Activated gamma-delta T cell treated with Interleukin-2 at 50 U/mL for 16 hours (primary cell): ENCODE data around the gene PIGT.

Experiments used
- DNase-seq: peaks from one replicate; pipeline ENCODE4 v3.0.0-alpha.2; 2020

PIGT gene

DNA sequence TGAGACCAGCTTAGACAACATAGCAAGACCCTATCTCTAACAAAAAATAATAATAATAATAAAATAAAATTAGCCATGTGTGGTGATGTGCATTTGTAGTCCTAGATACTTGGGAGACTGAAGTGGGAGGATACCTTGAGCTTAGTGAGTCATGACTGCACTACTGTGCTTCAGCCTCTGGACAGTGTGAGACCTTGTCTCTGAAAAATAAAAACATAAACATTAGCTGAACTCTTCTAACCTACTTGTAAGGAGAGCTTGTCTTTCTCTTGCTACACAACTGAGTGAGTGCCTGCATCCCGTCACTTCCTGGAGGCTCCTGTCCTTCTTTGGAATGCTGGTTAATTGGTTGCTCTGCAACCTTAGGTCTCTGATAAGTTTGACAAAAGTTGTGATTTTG, 13.0 kb upstream of the PIGT start:
- DNase-seq = no peak

DNA sequence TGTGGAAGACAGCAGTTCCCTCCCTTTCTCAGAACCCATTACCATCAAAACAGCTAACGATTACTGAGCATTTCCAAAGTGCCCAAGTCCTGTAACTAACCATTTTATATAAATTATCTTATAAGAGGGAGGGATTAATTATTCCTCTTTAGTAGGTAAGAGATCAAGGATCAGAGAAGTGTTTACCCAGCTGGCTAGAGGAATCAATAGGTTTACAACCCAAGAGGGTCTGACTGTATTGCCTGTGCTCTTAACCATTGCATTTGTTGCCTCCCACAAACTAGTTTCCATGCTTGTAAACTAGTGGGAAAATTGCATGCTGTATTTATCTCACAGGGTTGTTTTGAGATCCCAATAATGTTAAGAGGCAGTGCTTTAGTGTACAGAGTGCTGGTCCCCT, 11.5 kb upstream of the PIGT start:
- no peak for DNase-seq

DNA sequence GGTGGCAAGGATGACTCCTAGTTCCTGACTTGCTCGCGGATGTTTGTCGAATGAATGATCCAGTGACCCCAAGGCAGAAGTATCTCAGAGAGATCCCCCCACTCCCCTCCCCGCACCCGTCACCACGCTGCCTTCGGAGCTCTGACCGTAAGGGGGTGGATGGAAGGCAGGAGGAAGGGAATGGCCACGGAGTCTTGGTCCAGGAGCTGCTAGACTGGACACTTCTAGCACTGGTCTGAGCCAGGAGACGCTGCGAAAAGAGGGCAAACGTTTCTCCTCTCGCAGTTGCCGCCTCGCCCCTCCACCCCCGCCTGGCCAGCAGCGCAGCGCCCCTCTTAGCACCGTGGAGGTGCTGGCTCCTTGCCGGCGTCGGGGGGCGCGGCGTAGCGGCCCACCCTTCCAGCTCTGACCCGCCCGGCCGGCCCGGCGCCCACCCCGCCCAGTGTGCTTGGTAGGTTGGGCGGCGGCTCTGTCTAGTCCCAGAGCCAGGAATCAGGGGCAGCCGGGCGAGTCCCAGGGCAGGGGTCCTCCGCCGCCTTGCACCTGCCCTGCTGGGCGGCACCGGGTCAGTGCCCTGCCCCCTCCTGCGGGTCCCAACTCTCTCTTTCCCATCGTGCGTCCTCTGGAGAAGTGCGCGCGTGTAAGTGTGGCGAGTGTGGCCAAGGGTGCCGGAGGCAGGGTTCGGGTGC, 10.2 kb upstream of the PIGT start:
- no peak for DNase-seq

DNA sequence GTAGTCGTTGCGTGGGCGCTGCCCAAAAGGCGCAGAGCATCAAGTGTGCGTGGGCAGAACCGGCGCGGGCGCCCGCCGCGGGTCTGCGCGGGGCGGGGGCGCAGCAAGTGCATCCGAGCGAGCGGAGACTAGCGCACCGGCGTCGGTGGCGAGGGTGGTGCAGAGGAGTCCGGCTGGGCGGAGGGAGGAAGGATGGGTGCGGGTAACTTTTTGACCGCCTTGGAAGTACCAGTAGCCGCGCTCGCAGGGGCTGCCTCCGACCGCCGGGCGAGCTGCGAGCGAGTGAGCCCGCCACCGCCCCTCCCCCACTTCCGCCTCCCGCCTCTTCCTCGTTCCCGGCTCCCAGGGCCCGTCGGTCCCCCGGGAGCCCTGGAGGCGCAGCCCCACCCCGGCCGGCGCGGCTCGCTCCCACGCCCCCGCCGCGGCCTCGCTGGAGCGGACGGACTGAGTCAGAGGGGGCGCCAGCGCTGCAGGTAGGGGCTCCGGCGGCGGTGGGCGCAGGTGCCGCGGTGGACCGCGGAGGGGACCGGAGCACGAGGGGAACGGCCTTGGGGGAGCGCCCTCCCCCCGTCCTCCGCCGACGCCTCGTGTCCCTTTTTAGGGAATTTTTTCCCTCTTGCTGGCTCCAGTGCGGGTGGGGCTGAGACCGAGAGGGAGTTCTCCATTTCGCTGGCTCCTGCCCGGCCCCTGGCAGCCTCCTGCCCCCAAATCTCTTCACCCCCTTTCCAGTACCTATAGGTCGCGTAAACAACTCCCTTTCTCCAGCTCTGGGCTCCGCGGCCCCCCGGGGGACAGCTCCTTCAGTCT, 9.5 kb upstream of the PIGT start:
- peak; percentile 33 for DNase-seq

DNA sequence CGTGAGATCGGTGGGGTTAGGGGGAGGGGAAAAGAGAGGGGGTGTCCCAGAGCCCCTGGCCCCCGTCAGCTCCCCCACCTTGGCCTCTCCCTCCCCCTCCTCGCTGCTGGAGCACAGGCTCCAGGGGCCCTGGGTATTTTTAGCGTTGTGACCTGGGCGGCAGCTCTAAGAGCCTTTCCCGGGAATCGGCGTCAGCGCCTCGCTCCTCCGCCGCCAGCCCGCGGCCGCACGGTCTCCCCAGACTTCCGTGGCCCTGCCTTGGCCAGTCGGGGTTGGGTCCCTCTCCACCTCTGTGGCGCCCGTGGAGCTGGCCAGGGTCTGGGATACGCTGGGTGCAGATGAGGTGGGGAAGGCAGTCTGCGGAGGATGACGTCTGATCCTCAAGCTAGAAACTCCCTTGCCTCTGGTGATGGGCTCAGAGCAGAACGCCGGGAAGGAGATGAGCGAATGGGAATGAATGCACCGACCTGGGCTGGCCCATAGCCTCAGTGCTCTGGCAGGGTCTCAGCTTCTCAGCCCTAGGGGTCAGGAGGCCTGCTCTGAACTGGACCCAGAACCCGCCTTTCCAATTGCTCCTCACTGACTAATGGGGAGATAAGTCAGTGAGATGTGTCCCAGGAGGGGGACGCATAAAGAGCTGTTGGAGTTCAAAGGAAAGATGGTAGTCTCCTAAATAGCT, 8.7 kb upstream of the PIGT start:
- DNase-seq = no peak

DNA sequence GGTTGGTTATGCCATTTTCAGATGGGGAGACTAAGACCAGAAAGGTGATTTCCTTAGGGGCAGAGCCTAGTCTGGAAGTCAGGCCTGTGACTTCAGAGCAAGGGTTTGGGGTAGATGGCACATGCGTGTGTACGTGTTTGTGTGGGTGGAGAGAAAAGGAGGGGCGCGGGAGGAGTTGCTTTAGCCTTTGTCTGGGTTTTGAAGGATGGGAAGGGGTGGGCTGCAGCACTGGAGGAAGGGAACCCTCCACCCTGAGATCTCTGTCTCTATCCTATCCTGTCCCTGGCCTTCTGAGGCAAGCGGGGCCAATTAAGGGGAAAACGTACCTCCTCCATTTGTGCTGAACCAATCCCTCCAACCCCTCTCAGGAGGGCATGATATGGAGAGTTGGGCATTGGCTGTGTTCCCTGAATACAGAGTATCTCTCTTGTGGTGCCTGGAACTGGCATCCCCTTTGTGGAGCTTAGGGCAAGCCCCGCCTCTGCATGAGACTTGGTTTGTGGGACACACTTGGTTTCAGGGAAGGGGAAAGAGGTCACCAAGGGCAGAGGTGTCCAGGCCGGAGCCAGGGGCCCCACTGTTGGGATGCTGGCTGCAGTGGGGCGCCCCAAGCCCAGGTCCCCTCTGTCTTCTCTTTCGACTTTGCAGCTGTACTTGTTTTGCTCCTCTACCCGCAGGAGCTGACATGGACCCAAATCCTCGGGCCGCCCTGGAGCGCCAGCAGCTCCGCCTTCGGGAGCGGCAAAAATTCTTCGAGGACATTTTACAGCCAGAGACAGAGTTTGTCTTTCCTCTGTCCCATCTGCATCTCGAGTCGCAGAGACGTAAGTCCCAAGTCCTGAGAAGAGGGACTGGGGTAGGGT, 7.9 kb upstream of the PIGT start, which contains the start of gene DBNDD2:
Gene DBNDD2, plus strand, starts transcription at position 507 of the 863 bp plus-strand sequence. Its CDS starts 179 bp downstream, at position 686.
- no peak for DNase-seq

DNA sequence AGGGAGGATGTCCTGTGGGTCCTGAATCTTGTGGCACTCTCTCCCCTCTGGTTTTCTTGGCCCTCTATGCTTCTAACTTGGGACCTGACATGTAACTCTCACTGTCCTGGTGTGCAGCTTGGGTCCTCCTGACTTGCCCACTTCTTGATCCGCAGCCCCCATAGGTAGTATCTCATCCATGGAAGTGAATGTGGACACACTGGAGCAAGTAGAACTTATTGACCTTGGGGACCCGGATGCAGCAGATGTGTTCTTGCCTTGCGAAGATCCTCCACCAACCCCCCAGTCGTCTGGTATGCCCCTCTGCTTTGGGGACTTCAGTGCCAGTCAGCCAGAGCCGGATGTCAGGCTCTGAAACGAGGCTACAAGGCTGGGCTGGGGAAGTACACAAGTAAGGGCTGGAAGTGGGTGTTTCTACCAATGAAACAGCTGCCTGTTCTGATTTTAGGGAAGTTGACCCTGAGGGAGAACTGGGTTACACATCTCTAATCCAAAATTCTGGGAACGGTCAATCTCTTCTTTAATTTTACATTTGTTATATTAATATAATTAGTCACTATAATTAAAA, 7.2 kb upstream of the PIGT start:
- no peak for DNase-seq

DNA sequence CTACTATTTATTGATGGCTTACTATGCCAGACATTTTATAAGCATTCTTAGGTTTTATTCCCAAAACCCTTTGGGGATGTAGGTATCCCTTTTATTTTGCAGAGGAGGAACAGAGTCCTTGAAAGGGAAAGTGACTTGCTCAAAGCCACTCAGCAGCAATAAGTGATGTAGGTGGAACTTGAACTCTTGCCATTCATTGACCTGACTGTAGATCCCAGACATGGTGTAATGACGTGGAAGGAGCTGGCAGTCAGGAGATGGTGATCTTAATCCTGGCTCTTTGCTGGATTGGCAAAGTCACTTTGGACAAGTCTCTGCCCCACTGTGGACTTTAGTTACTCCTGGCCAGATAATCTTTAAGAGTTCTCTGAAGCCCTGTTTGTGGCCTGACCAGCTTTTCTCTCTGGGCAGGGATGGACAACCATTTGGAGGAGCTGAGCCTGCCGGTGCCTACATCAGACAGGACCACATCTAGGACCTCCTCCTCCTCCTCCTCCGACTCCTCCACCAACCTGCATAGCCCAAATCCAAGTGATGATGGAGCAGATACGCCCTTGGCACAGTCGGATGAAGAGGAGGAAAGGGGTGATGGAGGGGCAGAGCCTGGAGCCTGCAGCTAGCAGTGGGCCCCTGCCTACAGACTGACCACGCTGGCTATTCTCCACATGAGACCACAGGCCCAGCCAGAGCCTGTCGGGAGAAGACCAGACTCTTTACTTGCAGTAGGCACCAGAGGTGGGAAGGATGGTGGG, 6.2 kb upstream of the PIGT start:
- no peak for DNase-seq

DNA sequence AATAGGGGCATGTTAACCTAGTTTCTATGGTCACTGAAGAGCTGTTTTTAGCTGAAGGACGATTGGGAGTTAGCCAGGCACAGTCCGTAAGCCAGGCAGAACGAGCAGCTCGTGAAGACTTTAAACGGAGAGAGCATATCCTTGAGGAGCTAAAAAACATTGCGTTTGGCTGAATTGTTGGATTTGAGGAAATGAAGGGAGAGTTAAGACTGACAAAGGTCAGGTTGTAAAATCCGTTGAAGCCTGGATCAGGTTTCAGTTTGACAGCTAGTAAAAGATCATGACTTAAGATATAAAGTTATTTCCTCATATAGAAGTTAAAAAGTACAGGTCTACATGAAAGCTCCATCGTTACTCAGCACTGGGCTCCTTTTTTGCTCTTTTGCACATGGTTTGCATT, 5.1 kb upstream of the PIGT start:
- no peak for DNase-seq

DNA sequence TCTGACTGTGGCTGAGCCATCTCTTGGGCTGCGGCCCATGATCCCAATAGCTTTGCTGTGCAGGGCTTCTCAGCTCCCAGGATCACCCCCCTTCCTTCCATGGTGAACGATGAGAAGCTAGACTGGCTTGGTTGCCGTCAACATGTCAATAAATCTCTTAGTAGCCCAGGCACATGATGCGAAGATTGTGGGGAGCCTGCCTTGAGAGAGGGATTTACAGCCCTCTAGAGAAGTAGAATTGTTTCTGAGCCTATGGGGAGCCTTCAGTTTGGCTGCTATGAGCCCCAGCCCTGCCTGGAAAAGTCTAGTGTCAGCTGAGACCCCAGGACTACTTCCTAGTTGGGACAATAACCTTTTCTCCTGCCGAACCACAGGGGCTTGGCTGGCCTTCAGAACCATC, 3.3 kb upstream of the PIGT start:
- DNase-seq = no peak

DNA sequence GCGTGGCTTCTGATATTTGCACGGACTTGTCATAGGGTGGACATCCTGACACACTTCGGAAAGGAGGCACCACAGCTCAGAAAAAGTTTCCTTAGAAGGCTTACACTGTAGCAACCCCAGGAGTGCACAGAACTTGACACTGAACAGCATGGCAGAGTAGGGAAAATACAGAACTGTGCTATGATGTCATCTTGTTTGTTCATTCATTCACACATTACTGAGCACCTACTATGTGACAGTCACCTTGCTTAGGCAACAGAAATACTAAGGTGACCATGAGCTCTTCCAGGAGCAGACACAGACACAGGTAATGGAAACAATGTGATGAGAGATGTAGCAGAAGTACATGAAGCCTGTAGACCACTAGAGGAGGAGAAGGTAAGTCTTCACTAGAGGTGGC, 2.5 kb upstream of the PIGT start:
- DNase-seq = no peak

DNA sequence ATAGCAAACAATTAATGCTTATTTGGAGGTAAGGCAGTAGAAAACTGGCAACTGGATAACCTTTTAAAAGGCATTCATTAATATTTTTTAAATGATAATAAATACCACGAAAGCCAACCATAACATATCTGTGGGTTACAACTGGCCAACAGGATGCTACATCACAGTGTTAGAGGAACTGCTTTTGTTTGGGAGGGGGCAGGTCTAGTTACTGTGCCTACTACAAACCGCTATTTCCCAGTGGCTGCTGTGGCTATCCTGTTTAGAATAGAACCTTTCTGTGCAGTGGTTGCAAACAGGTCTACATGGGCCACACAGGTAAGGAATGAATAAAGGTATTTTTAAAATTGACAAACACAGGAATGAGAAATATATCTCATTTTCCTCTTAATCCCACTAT, 976 bp downstream of the PIGT start:
- no peak for DNase-seq

DNA sequence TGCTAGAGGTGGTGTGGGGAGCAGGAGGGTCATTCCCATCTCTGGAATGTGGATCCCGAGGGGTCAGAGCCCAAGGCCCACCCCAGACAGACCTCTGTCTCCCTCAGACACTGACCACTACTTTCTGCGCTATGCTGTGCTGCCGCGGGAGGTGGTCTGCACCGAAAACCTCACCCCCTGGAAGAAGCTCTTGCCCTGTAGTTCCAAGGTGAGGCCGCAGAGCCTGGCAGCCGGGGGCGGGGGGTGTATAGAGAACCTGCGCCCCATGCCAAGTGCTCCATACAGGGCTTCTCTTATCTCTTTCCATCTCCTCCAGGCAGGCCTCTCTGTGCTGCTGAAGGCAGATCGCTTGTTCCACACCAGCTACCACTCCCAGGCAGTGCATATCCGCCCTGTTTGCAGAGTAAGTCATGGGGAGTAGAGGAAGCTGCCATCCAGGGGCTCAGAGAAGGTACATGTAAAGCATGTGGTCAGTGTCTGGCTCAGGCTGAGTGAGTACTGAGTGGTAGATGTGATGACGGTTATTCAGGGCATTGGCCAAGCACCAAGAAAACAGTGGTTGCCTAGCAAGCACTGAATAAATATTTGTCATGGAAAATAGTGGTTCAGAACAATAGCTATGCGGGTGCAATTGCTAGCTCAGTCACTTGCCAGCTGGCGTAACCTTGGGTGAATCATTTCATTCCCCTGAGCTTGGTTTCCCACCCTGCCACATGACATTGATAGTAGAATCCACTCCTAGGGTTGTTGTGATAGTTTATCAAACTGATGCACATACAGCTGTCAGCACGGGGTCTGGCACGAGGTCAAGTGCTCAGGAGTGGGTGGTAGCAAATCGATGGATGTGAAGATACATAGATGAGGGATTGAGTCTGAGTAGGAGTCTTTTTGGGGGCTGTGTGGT, 3.5 kb downstream of the PIGT start:
- DNase-seq = no peak

DNA sequence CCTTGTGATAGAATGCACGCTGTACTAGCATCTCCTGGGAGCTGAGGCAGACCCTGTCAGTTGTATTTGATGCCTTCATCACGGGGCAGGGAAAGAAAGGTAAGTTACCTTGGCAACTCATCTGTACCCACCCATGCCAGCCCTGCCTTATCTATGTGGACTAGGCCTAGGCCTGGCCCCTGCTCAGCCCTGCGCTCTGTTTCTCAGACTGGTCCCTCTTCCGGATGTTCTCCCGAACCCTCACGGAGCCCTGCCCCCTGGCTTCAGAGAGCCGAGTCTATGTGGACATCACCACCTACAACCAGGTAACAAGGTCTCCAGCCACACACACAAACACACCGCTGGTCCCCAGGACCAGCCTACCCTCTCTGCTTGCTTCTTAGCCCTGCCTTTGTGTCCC, 4.2 kb downstream of the PIGT start:
- DNase-seq = no peak

DNA sequence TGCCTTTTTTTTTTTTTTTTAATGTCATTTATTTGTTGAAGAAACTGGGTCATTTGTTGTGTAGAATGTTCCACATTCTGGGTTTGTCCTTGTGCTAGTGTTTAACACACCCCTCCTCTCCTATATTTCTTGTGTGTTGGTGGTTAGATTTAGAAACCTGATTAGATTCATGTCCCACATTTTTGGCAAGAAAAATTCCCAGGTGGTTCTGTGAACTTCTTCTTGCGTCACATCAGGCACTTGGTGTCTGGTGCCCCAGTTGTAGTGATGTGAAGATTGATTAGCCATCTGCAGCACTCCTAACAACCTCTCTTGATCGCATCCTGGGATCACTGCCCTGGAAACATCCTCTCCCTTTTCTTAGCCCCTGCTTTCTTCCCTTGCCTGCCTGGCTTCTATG, 7.8 kb downstream of the PIGT start:
- DNase-seq = no peak

DNA sequence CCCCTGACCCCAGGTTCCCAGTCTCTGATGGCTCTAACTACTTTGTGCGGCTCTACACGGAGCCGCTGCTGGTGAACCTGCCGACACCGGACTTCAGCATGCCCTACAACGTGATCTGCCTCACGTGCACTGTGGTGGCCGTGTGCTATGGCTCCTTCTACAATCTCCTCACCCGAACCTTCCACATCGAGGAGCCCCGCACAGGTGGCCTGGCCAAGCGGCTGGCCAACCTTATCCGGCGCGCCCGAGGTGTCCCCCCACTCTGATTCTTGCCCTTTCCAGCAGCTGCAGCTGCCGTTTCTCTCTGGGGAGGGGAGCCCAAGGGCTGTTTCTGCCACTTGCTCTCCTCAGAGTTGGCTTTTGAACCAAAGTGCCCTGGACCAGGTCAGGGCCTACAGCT, 9.6 kb downstream of the PIGT start:
- DNase-seq = no peak

DNA sequence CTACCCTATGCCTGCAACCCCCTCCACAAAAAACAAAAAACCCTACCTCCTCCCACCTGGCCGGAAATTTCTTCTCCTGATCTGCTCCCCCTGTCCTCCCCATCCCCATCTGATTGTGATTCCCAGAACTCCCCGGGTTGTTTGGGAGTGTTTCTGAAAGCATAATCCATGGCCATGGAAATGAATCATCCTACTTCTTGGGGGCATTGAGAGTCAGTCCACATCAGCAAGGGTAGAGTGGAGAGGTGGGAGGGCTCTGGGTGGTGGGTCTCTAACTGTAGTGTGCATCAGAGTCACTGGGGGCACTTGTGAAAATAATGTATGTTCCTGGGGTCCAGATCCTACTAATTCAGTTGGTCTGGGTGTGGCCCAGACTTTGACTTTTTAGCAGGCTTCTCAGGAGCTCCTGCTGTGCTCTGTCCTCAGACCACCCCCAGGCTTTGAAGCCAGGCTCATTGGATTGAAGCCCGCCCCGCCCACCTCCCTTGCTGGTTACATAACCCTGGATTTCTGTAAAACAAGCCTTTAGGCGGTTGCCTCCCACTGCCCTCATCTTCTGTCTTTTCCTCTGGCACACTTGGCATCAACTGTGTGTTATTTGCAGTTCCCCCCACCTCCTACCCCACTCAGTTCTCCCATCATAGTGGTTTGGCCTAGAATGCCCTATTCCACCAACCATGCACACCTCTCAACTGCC, 10.5 kb downstream of the PIGT start:
- DNase-seq = no peak

DNA sequence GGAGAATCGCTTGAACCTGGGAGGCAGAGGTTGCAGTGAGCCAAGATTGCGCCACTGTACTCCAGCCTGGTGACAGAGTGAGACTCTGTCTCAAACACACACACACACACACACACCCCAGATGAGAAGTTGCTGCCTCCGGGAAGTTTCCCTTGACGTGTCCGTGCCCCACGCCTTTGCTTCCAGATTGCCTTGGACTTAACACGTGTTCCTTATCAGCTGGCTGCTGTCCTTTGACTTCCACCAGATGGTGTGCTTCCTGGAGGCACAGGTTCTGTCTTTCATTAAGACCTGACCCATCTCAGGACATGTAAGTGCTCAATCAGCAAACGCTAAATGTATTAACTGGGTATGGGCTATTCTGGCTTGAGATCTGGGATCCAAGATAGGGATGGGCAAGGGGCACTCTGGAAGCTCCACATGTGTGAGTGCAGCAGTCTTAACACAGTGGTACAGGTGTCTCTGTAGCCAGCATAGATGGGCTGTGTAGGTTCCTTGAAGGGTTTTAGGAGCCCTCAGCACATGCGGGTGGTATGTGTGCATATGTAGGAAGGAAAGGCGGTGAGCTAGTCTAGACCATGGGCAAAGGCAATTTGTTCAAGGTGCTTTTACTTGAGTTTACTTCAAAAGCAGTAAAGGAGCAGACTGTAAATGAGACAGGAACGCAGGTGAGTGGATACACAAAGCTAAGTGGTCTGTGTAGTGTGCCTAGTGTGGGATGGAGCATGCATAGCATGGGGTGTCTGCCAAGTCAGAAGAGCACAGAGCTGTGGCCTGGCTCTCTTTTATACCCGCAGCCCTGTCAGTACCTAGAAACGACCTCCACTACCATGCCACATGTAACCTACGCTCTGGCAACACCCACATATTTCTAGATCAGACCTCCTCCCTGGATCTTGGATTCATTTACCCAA, 11.6 kb downstream of the PIGT start:
- no peak for DNase-seq

DNA sequence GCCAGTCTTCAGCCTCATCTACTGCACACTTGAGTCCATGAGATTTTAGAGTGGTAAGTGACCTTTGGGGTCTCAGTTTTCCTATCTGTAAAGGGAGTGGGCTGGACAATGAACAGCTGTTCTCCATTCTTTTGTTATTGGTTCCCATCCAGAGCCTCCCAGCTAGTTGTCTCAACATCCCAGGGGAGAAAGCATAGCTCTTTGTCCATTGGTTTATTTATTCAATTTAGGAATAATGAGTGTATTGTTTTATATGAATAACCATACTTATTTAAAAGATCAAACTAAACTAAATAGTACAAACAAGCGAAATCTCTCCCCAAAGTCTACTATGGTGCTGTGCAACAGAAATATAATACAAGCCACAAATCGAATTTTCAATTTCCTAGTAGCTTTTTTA, 13.7 kb downstream of the PIGT start:
- no peak for DNase-seq
